ENCODE data around the gene GADD45G. TPM values are rescaled to one million over a fixed set of nuclear protein-coding genes. Genes with fewer than 3 reads are reported as not detected.

Gene GADD45G
- total RNA-seq, 2 experiments from 2014 or later: 0.72 to 1.2 TPM

- Mint-ChIP-seq H3K4me3 (no peak overlapping the region), H3K36me3 (ENCODE audit: low read depth) (no peaks in the 10 kb centered on the region), H3K4me1 (ENCODE audit: low read depth) (no peaks in the 10 kb centered on the region), H3K27me3 (ENCODE audit: low read depth) (no peaks in the 10 kb centered on the region), H3K27ac (no peak overlapping the region), H3K9me3 (no peaks in the 10 kb centered on the region)
- CTCF ChIA-PET: interaction anchor here (0.6 kb wide), 1 partner anchor 315 kb away, joined by 3 read pairs; no protein-coding TSS in a partner anchor
- no peak for DNase-seq
- intact Hi-C loops (cut with micrococcal nuclease): no loop called here
Measured at GRCh38 chr9:89635816-89636215, 31.0 kb downstream of the GADD45G start.

GRCh38 chr9:89637787-89638186 is 33.0 kb downstream of the GADD45G start:
- H3K4me1 Mint-ChIP-seq (ENCODE audit: low read depth): no peaks in the 10 kb centered on the region
- H3K9me3 Mint-ChIP-seq: no peaks in the 10 kb centered on the region
- H3K27me3 Mint-ChIP-seq (ENCODE audit: low read depth): no peaks in the 10 kb centered on the region
- intact Hi-C loops (cut with micrococcal nuclease): no loop called here
- CTCF ChIA-PET: no interaction called here
- H3K27ac Mint-ChIP-seq: no peak overlapping the region
- H3K4me3 Mint-ChIP-seq: no peak overlapping the region
- DNase-seq: no peak
- H3K36me3 Mint-ChIP-seq (ENCODE audit: low read depth): no peaks in the 10 kb centered on the region

GRCh38 chr9:89638359-89638758 is 33.5 kb downstream of the GADD45G start:
- Mint-ChIP-seq H3K9me3 (no peaks in the 10 kb centered on the region), H3K27me3 (ENCODE audit: low read depth) (no peaks in the 10 kb centered on the region), H3K4me1 (ENCODE audit: low read depth) (no peaks in the 10 kb centered on the region), H3K36me3 (ENCODE audit: low read depth) (no peaks in the 10 kb centered on the region), H3K4me3 (no peak overlapping the region), H3K27ac (no peak overlapping the region)
- DNase-seq: no peak
- CTCF ChIA-PET: no interaction called here
- intact Hi-C loops (cut with micrococcal nuclease): no loop called here

GRCh38 chr9:89638893-89639292 is 34.1 kb downstream of the GADD45G start:
- no peak for DNase-seq
- no peaks in the 10 kb centered on the region for H3K27me3 Mint-ChIP-seq (ENCODE audit: low read depth)
- intact Hi-C loops (cut with micrococcal nuclease): no loop called here
- H3K9me3 Mint-ChIP-seq: no peaks in the 10 kb centered on the region
- H3K27ac Mint-ChIP-seq: no peak overlapping the region
- no peaks in the 10 kb centered on the region for H3K4me1 Mint-ChIP-seq (ENCODE audit: low read depth)
- CTCF ChIA-PET: interaction anchor here (0.9 kb wide), 1 partner anchor 9 kb away, joined by 4 read pairs; no protein-coding TSS in a partner anchor
- no peak overlapping the region for H3K4me3 Mint-ChIP-seq
- H3K36me3 Mint-ChIP-seq (ENCODE audit: low read depth): no peaks in the 10 kb centered on the region

GRCh38 chr9:89639367-89639795 is 34.6 kb downstream of the GADD45G start:
- no peak overlapping the region for H3K27ac Mint-ChIP-seq
- H3K4me1 Mint-ChIP-seq (ENCODE audit: low read depth): no peaks in the 10 kb centered on the region
- intact Hi-C loops (cut with micrococcal nuclease): no loop called here
- no peak for DNase-seq
- no peaks in the 10 kb centered on the region for H3K27me3 Mint-ChIP-seq (ENCODE audit: low read depth)
- CTCF ChIA-PET: interaction anchor here (0.9 kb wide), 1 partner anchor 8 kb away, joined by 4 read pairs; no protein-coding TSS in a partner anchor
- no peak overlapping the region for H3K4me3 Mint-ChIP-seq
- no peaks in the 10 kb centered on the region for H3K9me3 Mint-ChIP-seq
- H3K36me3 Mint-ChIP-seq (ENCODE audit: low read depth): no peaks in the 10 kb centered on the region

- no peaks in the 10 kb centered on the region for H3K4me1 Mint-ChIP-seq (ENCODE audit: low read depth)
- CTCF ChIA-PET: no interaction called here
- no peak for DNase-seq
- no peaks in the 10 kb centered on the region for H3K9me3 Mint-ChIP-seq
- H3K27me3 Mint-ChIP-seq (ENCODE audit: low read depth): no peaks in the 10 kb centered on the region
- intact Hi-C loops (cut with micrococcal nuclease): no loop called here
- no peak overlapping the region for H3K27ac Mint-ChIP-seq
- no peak overlapping the region for H3K4me3 Mint-ChIP-seq
- no peaks in the 10 kb centered on the region for H3K36me3 Mint-ChIP-seq (ENCODE audit: low read depth)
Measured at GRCh38 chr9:89639961-89640360, 35.1 kb downstream of the GADD45G start.

GRCh38 chr9:89640361-89640760 is 35.5 kb downstream of the GADD45G start:
- Mint-ChIP-seq H3K9me3 (no peaks in the 10 kb centered on the region), H3K27me3 (ENCODE audit: low read depth) (no peaks in the 10 kb centered on the region), H3K27ac (no peak overlapping the region), H3K36me3 (ENCODE audit: low read depth) (no peaks in the 10 kb centered on the region), H3K4me3 (no peak overlapping the region), H3K4me1 (ENCODE audit: low read depth) (no peaks in the 10 kb centered on the region)
- no peak for DNase-seq
- CTCF ChIA-PET: no interaction called here
- intact Hi-C loops (cut with micrococcal nuclease): no loop called here

GRCh38 chr9:89640801-89641200 is 36.0 kb downstream of the GADD45G start:
- Mint-ChIP-seq H3K9me3 (no peaks in the 10 kb centered on the region), H3K36me3 (ENCODE audit: low read depth) (no peaks in the 10 kb centered on the region), H3K27ac (no peak overlapping the region), H3K4me3 (no peak overlapping the region), H3K4me1 (ENCODE audit: low read depth) (no peaks in the 10 kb centered on the region), H3K27me3 (ENCODE audit: low read depth) (no peaks in the 10 kb centered on the region)
- intact Hi-C loops (cut with micrococcal nuclease): no loop called here
- CTCF ChIA-PET: no interaction called here
- DNase-seq: no peak

- Mint-ChIP-seq H3K9me3 (no peaks in the 10 kb centered on the region), H3K27me3 (ENCODE audit: low read depth) (no peaks in the 10 kb centered on the region), H3K4me3 (no peak overlapping the region), H3K36me3 (ENCODE audit: low read depth) (no peaks in the 10 kb centered on the region), H3K4me1 (ENCODE audit: low read depth) (no peaks in the 10 kb centered on the region), H3K27ac (no peak overlapping the region)
- CTCF ChIA-PET: interaction anchor here (0.7 to 1.2 kb wide), 2 partner anchors 48 to 61 kb away, joined by 3 to 4 read pairs; no protein-coding TSS in a partner anchor
- intact Hi-C loops (cut with micrococcal nuclease): no loop called here
- DNase-seq: no peak
Measured at GRCh38 chr9:89641980-89642379, 37.2 kb downstream of the GADD45G start.

- H3K4me1 Mint-ChIP-seq (ENCODE audit: low read depth): no peaks in the 10 kb centered on the region
- CTCF ChIA-PET: no interaction called here
- no peak overlapping the region for H3K4me3 Mint-ChIP-seq
- H3K36me3 Mint-ChIP-seq (ENCODE audit: low read depth): no peaks in the 10 kb centered on the region
- no peak overlapping the region for H3K27ac Mint-ChIP-seq
- H3K27me3 Mint-ChIP-seq (ENCODE audit: low read depth): no peaks in the 10 kb centered on the region
- intact Hi-C loops (cut with micrococcal nuclease): no loop called here
- DNase-seq: no peak
- no peaks in the 10 kb centered on the region for H3K9me3 Mint-ChIP-seq
Measured at GRCh38 chr9:89642789-89643188, 38.0 kb downstream of the GADD45G start.

GRCh38 chr9:89646189-89646939 is 41.6 kb downstream of the GADD45G start:
- no peaks in the 10 kb centered on the region for H3K27me3 Mint-ChIP-seq (ENCODE audit: low read depth)
- no peak overlapping the region for H3K4me3 Mint-ChIP-seq
- intact Hi-C loops (cut with micrococcal nuclease): no loop called here
- CTCF ChIA-PET: no interaction called here
- no peaks in the 10 kb centered on the region for H3K4me1 Mint-ChIP-seq (ENCODE audit: low read depth)
- no peaks in the 10 kb centered on the region for H3K36me3 Mint-ChIP-seq (ENCODE audit: low read depth)
- H3K27ac Mint-ChIP-seq: no peak overlapping the region
- DNase-seq: no peak
- H3K9me3 Mint-ChIP-seq: no peaks in the 10 kb centered on the region

GRCh38 chr9:89647366-89648128 is 42.7 kb downstream of the GADD45G start:
- H3K27me3 Mint-ChIP-seq (ENCODE audit: low read depth): no peaks in the 10 kb centered on the region
- H3K4me1 Mint-ChIP-seq (ENCODE audit: low read depth): no peaks in the 10 kb centered on the region
- no peaks in the 10 kb centered on the region for H3K9me3 Mint-ChIP-seq
- no peak overlapping the region for H3K4me3 Mint-ChIP-seq
- no peaks in the 10 kb centered on the region for H3K36me3 Mint-ChIP-seq (ENCODE audit: low read depth)
- DNase-seq: no peak
- intact Hi-C loops (cut with micrococcal nuclease): no loop called here
- CTCF ChIA-PET: interaction anchor here (0.7 to 1.0 kb wide), 2 partner anchors 8 to 744 kb away, joined by 4 read pairs; no protein-coding TSS in a partner anchor
- H3K27ac Mint-ChIP-seq: no peak overlapping the region
